ENCODE measurements around the gene AFAP1. TPM values are rescaled to one million over a fixed set of nuclear protein-coding genes. Genes with fewer than 3 reads are reported as not detected.

The AFAP1 gene
- total RNA-seq, 4 donors from 2014 or later, result 15.8 to 42.9 (median 31.3) TPM

DNA sequence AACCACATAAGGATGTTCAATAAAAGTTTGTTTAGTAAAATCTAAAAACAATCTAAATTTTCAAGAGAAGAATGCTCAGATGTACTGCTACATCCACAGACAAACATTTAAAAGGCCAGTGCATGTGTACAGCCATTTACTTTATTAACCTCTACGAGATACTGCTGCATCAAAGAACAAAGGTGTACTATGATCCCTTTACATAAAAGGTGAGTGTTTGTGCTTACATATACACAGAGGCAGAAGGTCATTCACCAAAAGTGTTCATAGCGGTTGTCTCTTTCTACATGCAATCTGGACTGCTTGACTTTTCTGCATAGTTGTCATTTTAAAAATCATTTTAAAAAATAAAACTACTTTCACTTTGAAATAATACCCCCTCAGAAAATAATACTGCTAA is 81.7 kb downstream of the AFAP1 start:
- H3K27ac ChIP-seq, result no peak overlapping the region
- no peak overlapping the region for H3K4me3 ChIP-seq
- H3K27me3 ChIP-seq, result no peaks in the 10 kb centered on the region
- H3K9me3 ChIP-seq, result no peaks in the 10 kb centered on the region
- no peaks in the 10 kb centered on the region for H3K4me1 ChIP-seq
- DNase-seq, result no peak
- H3K36me3 ChIP-seq, result peaks cover 0 to 10% (median 0%) of the 10 kb centered on the region in 3 donors
- TF ChIP-seq, protein P1, sequence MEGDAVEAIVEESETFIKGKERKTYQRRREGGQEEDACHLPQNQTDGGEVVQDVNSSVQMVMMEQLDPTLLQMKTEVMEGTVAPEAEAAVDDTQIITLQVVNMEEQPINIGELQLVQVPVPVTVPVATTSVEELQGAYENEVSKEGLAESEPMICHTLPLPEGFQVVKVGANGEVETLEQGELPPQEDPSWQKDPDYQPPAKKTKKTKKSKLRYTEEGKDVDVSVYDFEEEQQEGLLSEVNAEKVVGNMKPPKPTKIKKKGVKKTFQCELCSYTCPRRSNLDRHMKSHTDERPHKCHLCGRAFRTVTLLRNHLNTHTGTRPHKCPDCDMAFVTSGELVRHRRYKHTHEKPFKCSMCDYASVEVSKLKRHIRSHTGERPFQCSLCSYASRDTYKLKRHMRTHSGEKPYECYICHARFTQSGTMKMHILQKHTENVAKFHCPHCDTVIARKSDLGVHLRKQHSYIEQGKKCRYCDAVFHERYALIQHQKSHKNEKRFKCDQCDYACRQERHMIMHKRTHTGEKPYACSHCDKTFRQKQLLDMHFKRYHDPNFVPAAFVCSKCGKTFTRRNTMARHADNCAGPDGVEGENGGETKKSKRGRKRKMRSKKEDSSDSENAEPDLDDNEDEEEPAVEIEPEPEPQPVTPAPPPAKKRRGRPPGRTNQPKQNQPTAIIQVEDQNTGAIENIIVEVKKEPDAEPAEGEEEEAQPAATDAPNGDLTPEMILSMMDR (IDR thresholded peaks at IDR 0.05), result no peak
- no peak for TF ChIP-seq POLR2A (IDR thresholded peaks at IDR 0.05)

DNA sequence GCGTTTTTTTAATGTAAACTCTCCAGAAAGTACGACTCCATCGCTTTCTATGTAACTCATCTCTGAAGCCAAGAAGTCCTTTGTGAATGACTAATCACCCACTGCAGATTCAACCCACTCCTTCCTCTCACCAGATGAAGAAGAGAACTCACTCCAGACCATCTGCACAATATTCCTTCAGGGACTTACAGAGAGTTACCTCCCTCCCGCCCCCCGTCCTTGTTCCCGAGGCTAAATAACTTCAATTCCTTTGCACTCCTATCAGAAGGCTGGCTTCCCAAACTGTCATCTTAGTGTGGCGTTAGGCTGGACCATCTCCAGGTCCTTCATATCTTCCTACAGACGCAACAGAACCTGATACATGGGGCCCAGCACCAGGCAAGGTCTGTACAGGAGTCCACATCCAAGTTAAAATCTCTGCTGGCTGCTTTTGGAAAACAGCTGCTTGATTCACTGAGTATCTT is 82.4 kb downstream of the AFAP1 start:
- no peaks in the 10 kb centered on the region for H3K4me1 ChIP-seq
- no peaks in the 10 kb centered on the region for H3K27me3 ChIP-seq
- no peaks in the 10 kb centered on the region for H3K9me3 ChIP-seq
- H3K4me3 ChIP-seq, result no peak overlapping the region
- DNase-seq, result no peak
- peak overlapping the region in 1 of 4 donors; percentile 50 for H3K27ac ChIP-seq
- peaks cover 0 to 10% (median 0%) of the 10 kb centered on the region in 3 donors for H3K36me3 ChIP-seq
- TF ChIP-seq, protein P1 (IDR thresholded peaks at IDR 0.05), result no peak
- no peak for TF ChIP-seq POLR2A (IDR thresholded peaks at IDR 0.05)

DNA sequence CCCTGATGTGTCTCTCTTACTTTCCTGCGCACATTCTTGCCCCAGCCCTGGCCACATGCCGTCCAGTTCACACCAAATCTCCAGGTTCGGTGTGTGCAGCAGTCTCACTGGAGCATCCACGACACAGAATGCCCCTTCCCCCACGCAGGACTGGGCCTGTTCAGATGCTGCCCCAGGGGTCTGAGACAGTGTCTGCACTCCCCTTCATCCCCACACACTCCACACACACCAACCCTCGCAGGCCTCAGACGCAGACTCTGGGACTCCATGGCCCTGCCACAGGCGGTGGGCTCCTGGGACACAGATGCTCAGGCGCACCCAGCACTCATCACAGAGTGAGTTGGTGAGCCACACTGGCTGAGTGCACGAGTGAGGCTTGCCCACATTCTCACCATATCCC is 83.9 kb downstream of the AFAP1 start:
- Histone ChIP-seq H3K4me1 (no peaks in the 10 kb centered on the region), H3K4me3 (no peak overlapping the region), H3K27ac (peak overlapping the region; percentile 35 to 69 (median 50)), H3K36me3 (peaks cover 0 to 10% (median 0%) of the 10 kb centered on the region in 3 donors), H3K9me3 (no peaks in the 10 kb centered on the region), H3K27me3 (no peaks in the 10 kb centered on the region)
- DNase-seq, result no peak
- no peak for TF ChIP-seq POLR2A (IDR thresholded peaks at IDR 0.05)
- TF ChIP-seq, protein P1 (IDR thresholded peaks at IDR 0.05), result no peak

DNA sequence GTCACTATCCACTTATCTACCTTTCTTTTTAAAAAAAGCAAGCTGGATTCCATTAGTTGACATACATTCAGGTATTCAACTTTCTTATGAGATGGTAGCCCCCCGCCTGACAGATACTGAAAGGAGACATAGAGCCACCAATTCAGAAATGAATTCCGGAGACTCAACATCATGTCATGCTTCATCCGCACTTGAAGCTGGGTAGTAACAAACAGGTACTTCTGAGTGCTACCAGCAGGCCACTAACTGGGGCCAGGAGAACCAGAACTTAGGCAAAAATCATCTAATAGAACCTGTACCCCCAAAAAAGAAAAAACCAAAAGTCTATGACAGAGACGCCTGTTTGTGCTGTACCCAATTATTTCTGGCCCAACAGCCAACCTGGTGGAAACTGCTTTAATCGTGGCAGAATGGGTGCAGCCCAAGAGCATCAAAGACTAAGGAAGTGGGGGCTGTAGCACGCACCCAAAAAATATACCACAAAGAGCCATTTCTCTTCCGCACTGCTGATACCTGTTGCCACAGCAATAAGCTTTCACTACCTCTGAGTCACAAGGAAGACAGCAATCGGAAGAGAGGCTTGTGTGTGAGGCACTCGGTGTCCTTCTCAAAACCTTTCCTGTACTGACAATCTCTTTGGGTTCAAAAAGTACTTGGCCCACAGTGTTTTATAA is 84.8 kb downstream of the AFAP1 start:
- peak in 2 of 3 donors; percentile 38 to 72 for DNase-seq
- no peaks in the 10 kb centered on the region for H3K9me3 ChIP-seq
- H3K4me1 ChIP-seq, result no peaks in the 10 kb centered on the region
- H3K27ac ChIP-seq, result peak overlapping the region; percentile 35 to 69 (median 50)
- H3K4me3 ChIP-seq, result no peak overlapping the region
- peaks cover 0 to 10% (median 0%) of the 10 kb centered on the region in 3 donors for H3K36me3 ChIP-seq
- no peaks in the 10 kb centered on the region for H3K27me3 ChIP-seq
- TF ChIP-seq, protein P1 (IDR thresholded peaks at IDR 0.05), result no peak
- no peak for TF ChIP-seq POLR2A (IDR thresholded peaks at IDR 0.05)

DNA sequence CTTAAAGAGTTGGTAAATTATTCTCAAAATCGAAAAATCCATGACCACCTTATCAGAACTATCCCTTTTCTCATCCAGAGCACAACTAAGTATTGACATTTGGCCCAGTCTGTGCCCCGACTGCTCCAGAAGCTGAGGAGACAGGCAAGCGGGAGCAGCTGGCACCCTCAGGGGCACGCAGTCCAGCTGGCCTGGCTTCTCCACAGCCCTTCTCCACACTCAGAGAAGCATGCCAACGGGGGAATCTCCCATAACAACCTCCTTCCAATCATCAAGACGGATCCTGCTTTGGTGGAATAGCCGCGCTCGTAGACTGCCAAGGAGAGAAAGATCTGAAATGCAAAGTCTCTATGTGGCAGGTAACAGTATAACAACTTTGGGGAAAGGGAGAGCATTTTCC is 85.4 kb downstream of the AFAP1 start:
- DNase-seq, result no peak
- H3K4me1 ChIP-seq, result no peaks in the 10 kb centered on the region
- H3K9me3 ChIP-seq, result no peaks in the 10 kb centered on the region
- H3K27me3 ChIP-seq, result no peaks in the 10 kb centered on the region
- H3K27ac ChIP-seq, result peak overlapping the region in 2 of 4 donors; percentile 28 to 50
- no peak overlapping the region for H3K4me3 ChIP-seq
- TF ChIP-seq, protein P1 (IDR thresholded peaks at IDR 0.05), result no peak
- no peak for TF ChIP-seq POLR2A (IDR thresholded peaks at IDR 0.05)
- H3K36me3 ChIP-seq, result peaks cover 0 to 10% (median 0%) of the 10 kb centered on the region in 3 donors

All from Peyer's patch (tissue), 4 donors.